DOHH2 (cell line): ENCODE results near the gene GPR55.

Experiments used
- CTCF ChIP-seq: fragments of 200-600 bp; sonication (generic); IDR thresholded peaks from one replicate; pipeline ENCODE4 v1.5.1; 2014; ENCODE audit warnings: antibody characterized with exemption, mild to moderate bottlenecking, low read depth, low read length; ENCODE audit not compliant: poor library complexity, severe bottlenecking
- EZH2phosphoT487 ChIP-seq: fragments of 200-600 bp; sonication (generic); IDR thresholded peaks from 2 replicates; pipeline ENCODE4 v1.6.1; 2017; ENCODE audit warnings: borderline replicate concordance, mild to moderate bottlenecking, antibody characterized with exemption, low read length, moderate library complexity, mixed read lengths

GRCh38 chr2:230874456-230874855 lies 50.6 kb downstream of the GPR55 start:
- TF ChIP-seq CTCF (no peak), EZH2phosphoT487 (no peak)
